ENCODE data around the gene WHRN. TPM values are rescaled to one million over a fixed set of nuclear protein-coding genes. Genes with fewer than 3 reads are reported as not detected.

WHRN gene
- total RNA-seq, 1 experiment from 2014 or later: 24.3 TPM

- Mint-ChIP-seq H3K4me3 (no peak overlapping the region), H3K36me3 (peaks cover 3% of the 10 kb centered on the region; the same call in 1 of the 2 replicates), H3K27me3 (ENCODE audit: low read depth) (no peaks in the 10 kb centered on the region), H3K27ac (no peak overlapping the region), H3K4me1 (peaks cover 25% of the 10 kb centered on the region), H3K9me3 (no peaks in the 10 kb centered on the region)
- no peak for ATAC-seq
- ChIA-PET CTCF (interaction anchor here (1.8 kb wide), 1 partner anchor 56 kb away, joined by 4 read pairs; no protein-coding TSS in a partner anchor), POLR2A (no interaction called here)
- TF ChIP-seq ELF4 (CRISPR knock-in tag; IDR thresholded peaks at IDR 0.05; ENCODE audit: low read depth) (no peak), ERG (CRISPR knock-in tag; IDR thresholded peaks at IDR 0.05) (no peak), NR3C1 (CRISPR knock-in tag; conservative IDR thresholded peaks at IDR 0.05; ENCODE audit: low read depth) (no peak), IRF1 (CRISPR knock-in tag; IDR thresholded peaks at IDR 0.05) (no peak), MXD4 (CRISPR knock-in tag; IDR thresholded peaks at IDR 0.05; ENCODE audit: borderline replicate concordance) (no peak), ZNF396 (CRISPR knock-in tag; IDR thresholded peaks at IDR 0.05; ENCODE audit: borderline replicate concordance) (no peak), MYBL2 (CRISPR knock-in tag; IDR thresholded peaks at IDR 0.05) (no peak), STAT6 (CRISPR knock-in tag; conservative IDR thresholded peaks at IDR 0.05; ENCODE audit: low read depth) (no peak), ZNF671 (CRISPR knock-in tag; IDR thresholded peaks at IDR 0.05) (no peak), TEAD1 (CRISPR knock-in tag; IDR thresholded peaks at IDR 0.05) (no peak), AR (CRISPR knock-in tag; IDR thresholded peaks at IDR 0.05) (no peak), OVOL2 (CRISPR knock-in tag; IDR thresholded peaks at IDR 0.05; ENCODE audit: borderline replicate concordance) (no peak), NFE2L1 (CRISPR knock-in tag; IDR thresholded peaks at IDR 0.05) (no peak), NFATC4 (CRISPR knock-in tag; IDR thresholded peaks at IDR 0.05) (no peak), IRF2 (CRISPR knock-in tag; IDR thresholded peaks at IDR 0.05; ENCODE audit: borderline replicate concordance, low read depth) (no peak), MLX (CRISPR knock-in tag; IDR thresholded peaks at IDR 0.05) (no peak), SP1 (CRISPR knock-in tag; conservative IDR thresholded peaks at IDR 0.05) (no peak), E2F5 (CRISPR knock-in tag; IDR thresholded peaks at IDR 0.05) (no peak), SMAD4 (CRISPR knock-in tag; IDR thresholded peaks at IDR 0.05) (no peak)
- no peak for DNase-seq (ENCODE audit: low spot score)
These were observed 43.8 kb downstream of the WHRN start for GRCh38 chr9:114461468-114461867.
